HEK293 (cell line): ENCODE results near the gene PDGFC.

ENCODE experiments used
- CTCF ChIA-PET: fragments of 350-600 bp; formaldehyde crosslinking; extraction: SDS; loops from one replicate; lab custom pipeline; 2021; ENCODE audit warnings: antibody characterized with exemption; lab: Yijun Ruan, JAX
- POLR2A ChIA-PET: fragments of 300-600 bp; formaldehyde crosslinking; extraction: SDS; loops from one replicate; lab custom pipeline; 2020; ENCODE audit warnings: antibody characterized with exemption, inconsistent platforms; lab: Yijun Ruan, JAX
- H3K27ac ChIP-seq: fragments of 200-500 bp; sonication (Bioruptor generic); 2 replicates; pipeline ENCODE4 v1.5.1; 2014; ENCODE audit warnings: low read depth, low read length, control low read depth, inconsistent platforms; ENCODE audit errors: extremely low read depth
- H3K36me3 ChIP-seq, 2 experiments: fragments of 200-500 bp in 1 of 2; sonication (Bioruptor generic) in 1 of 2; 1 replicate in 1 of 2; 2 replicates in 1 of 2; pipeline ENCODE4 v1.5.1; 2014 to 2017; ENCODE audit warnings: inconsistent platforms in 2 of 2, low read length in 2 of 2; ENCODE audit not compliant: control insufficient read depth in 2 of 2, insufficient read depth in 1 of 2
- H3K4me1 ChIP-seq: fragments of 200-500 bp; sonication (Bioruptor generic); 2 replicates; pipeline ENCODE4 v1.5.1; 2014; ENCODE audit warnings: mild to moderate bottlenecking, low read length, inconsistent platforms; ENCODE audit not compliant: control insufficient read depth, insufficient read depth
- H3K4me3 ChIP-seq: 2 replicates; pipeline ENCODE4 v1.5.1; 2011; ENCODE audit warnings: low read depth, mild to moderate bottlenecking, control low read depth, low read length, moderate library complexity
- H3K9me3 ChIP-seq: fragments of 200-500 bp; sonication (Bioruptor generic); 2 replicates; pipeline ENCODE4 v1.5.1; 2014; ENCODE audit warnings: low read depth, low read length, inconsistent platforms; ENCODE audit not compliant: control insufficient read depth, insufficient read depth
- BCL11A ChIP-seq: fragments of 450-650 bp; formaldehyde crosslinking; IDR thresholded peaks from 2 replicates; pipeline ENCODE4 v1.5.1; 2016; ENCODE audit warnings: low read depth, missing biosample characterization, missing genetic modification characterization
- HOXD13 ChIP-seq: sonication (generic); formaldehyde crosslinking; IDR thresholded peaks from 2 replicates; pipeline ENCODE4 v1.8.0; 2022; ENCODE audit warnings: missing genetic modification reagents, borderline replicate concordance
- INSM2 ChIP-seq: fragments of 450-650 bp; formaldehyde crosslinking; IDR thresholded peaks from 2 replicates; pipeline ENCODE4 v1.5.1; 2016; ENCODE audit warnings: missing biosample characterization, missing genetic modification characterization
- KLF8 ChIP-seq: fragments of 450-650 bp; formaldehyde crosslinking; IDR thresholded peaks from 2 replicates; pipeline ENCODE4 v1.5.1; 2016; ENCODE audit warnings: missing biosample characterization, missing genetic modification characterization
- MEIS1 ChIP-seq: sonication (generic); formaldehyde crosslinking; IDR thresholded peaks from 2 replicates; pipeline ENCODE4 v1.8.1; 2022; ENCODE audit warnings: missing genetic modification reagents, mild to moderate bottlenecking, borderline replicate concordance
- OSR2 ChIP-seq: fragments of 450-650 bp; formaldehyde crosslinking; IDR thresholded peaks from 2 replicates; pipeline ENCODE4 v1.5.1; 2016; ENCODE audit warnings: missing biosample characterization, missing genetic modification characterization
- SCRT1 ChIP-seq: fragments of 450-650 bp; formaldehyde crosslinking; IDR thresholded peaks from 2 replicates; pipeline ENCODE4 v1.5.1; 2016; ENCODE audit warnings: missing biosample characterization, missing genetic modification characterization, borderline replicate concordance
- YY1 ChIP-seq: fragments of 450-650 bp; formaldehyde crosslinking; IDR thresholded peaks from 2 replicates; pipeline ENCODE4 v1.5.1; 2018; ENCODE audit warnings: missing biosample characterization, missing genetic modification characterization
- ZBTB17 ChIP-seq: fragments of 450-650 bp; formaldehyde crosslinking; IDR thresholded peaks from 2 replicates; pipeline ENCODE4 v1.5.1; 2016; ENCODE audit warnings: missing biosample characterization, missing genetic modification characterization
- ZFHX2 ChIP-seq: fragments of 450-650 bp; formaldehyde crosslinking; conservative IDR thresholded peaks from 2 replicates; pipeline ENCODE4 v1.5.1; 2016; ENCODE audit warnings: missing biosample characterization, missing genetic modification characterization
- ZNF112 ChIP-seq: fragments of 450-650 bp; formaldehyde crosslinking; IDR thresholded peaks from 2 replicates; pipeline ENCODE4 v1.5.0; 2017; ENCODE audit warnings: missing biosample characterization, missing genetic modification characterization
- ZNF175 ChIP-seq: fragments of 450-650 bp; formaldehyde crosslinking; IDR thresholded peaks from 2 replicates; pipeline ENCODE4 v1.5.1; 2016; ENCODE audit warnings: missing biosample characterization, missing genetic modification characterization
- ZNF211 ChIP-seq: fragments of 450-650 bp; formaldehyde crosslinking; IDR thresholded peaks from 2 replicates; pipeline ENCODE4 v1.5.1; 2016; ENCODE audit warnings: low read depth, missing biosample characterization, missing genetic modification characterization
- ZNF302 ChIP-seq: fragments of 450-650 bp; formaldehyde crosslinking; IDR thresholded peaks from 2 replicates; pipeline ENCODE4 v1.5.1; 2016; ENCODE audit warnings: missing biosample characterization, missing genetic modification characterization, low read depth
- ZNF354C ChIP-seq: fragments of 450-650 bp; formaldehyde crosslinking; IDR thresholded peaks from 2 replicates; pipeline ENCODE4 v1.5.1; 2016; ENCODE audit warnings: missing biosample characterization, missing genetic modification characterization, low read depth, borderline replicate concordance
- ZNF391 ChIP-seq: fragments of 450-650 bp; formaldehyde crosslinking; IDR thresholded peaks from 2 replicates; pipeline ENCODE4 v1.5.1; 2016; ENCODE audit warnings: low read depth, missing biosample characterization, missing genetic modification characterization, borderline replicate concordance
- ZNF398 ChIP-seq: fragments of 450-650 bp; formaldehyde crosslinking; IDR thresholded peaks from 2 replicates; pipeline ENCODE4 v1.5.1; 2017; ENCODE audit warnings: missing biosample characterization, missing genetic modification characterization
- ZNF423 ChIP-seq: fragments of 450-650 bp; formaldehyde crosslinking; IDR thresholded peaks from 2 replicates; pipeline ENCODE4 v1.5.1; 2016; ENCODE audit warnings: missing biosample characterization, missing genetic modification characterization
- ZNF433 ChIP-seq: fragments of 450-650 bp; formaldehyde crosslinking; IDR thresholded peaks from 2 replicates; pipeline ENCODE4 v1.5.1; 2016; ENCODE audit warnings: missing biosample characterization, missing genetic modification characterization, low read depth
- ZNF514 ChIP-seq: fragments of 450-650 bp; formaldehyde crosslinking; IDR thresholded peaks from 2 replicates; pipeline ENCODE4 v1.5.1; 2016; ENCODE audit warnings: missing biosample characterization, missing genetic modification characterization
- ZNF521 ChIP-seq: fragments of 450-650 bp; formaldehyde crosslinking; IDR thresholded peaks from 2 replicates; pipeline ENCODE4 v1.5.1; 2017; ENCODE audit warnings: missing biosample characterization, mild to moderate bottlenecking, missing genetic modification characterization
- ZNF544 ChIP-seq: fragments of 450-650 bp; formaldehyde crosslinking; IDR thresholded peaks from 2 replicates; pipeline ENCODE4 v1.5.0; 2017; ENCODE audit warnings: missing biosample characterization, missing genetic modification characterization
- ZNF560 ChIP-seq: fragments of 450-650 bp; formaldehyde crosslinking; IDR thresholded peaks from 2 replicates; pipeline ENCODE4 v1.5.1; 2017; ENCODE audit warnings: missing biosample characterization, missing genetic modification characterization, borderline replicate concordance
- ZNF600 ChIP-seq: fragments of 450-650 bp; formaldehyde crosslinking; IDR thresholded peaks from 2 replicates; pipeline ENCODE4 v1.5.1; 2016; ENCODE audit warnings: missing biosample characterization, missing genetic modification characterization
- ZNF624 ChIP-seq: fragments of 450-650 bp; formaldehyde crosslinking; IDR thresholded peaks from 2 replicates; pipeline ENCODE4 v1.5.1; 2017; ENCODE audit warnings: missing biosample characterization, missing genetic modification characterization
- ZNF677 ChIP-seq: fragments of 450-650 bp; IDR thresholded peaks from 2 replicates; pipeline ENCODE4 v1.5.0; 2018; ENCODE audit warnings: missing biosample characterization, mild to moderate bottlenecking, missing genetic modification characterization, moderate library complexity
- ZNF768 ChIP-seq: fragments of 450-650 bp; formaldehyde crosslinking; IDR thresholded peaks from 2 replicates; pipeline ENCODE4 v1.5.1; 2018; ENCODE audit warnings: missing biosample characterization, mild to moderate bottlenecking, missing genetic modification characterization
- ZNF830 ChIP-seq: fragments of 450-650 bp; IDR thresholded peaks from 2 replicates; pipeline ENCODE4 v1.5.0; 2018; ENCODE audit warnings: missing biosample characterization, missing genetic modification characterization, low read depth, mild to moderate bottlenecking, moderate library complexity
- ZSCAN16 ChIP-seq: fragments of 450-650 bp; formaldehyde crosslinking; IDR thresholded peaks from 2 replicates; pipeline ENCODE4 v1.5.1; 2016; ENCODE audit warnings: missing biosample characterization, missing genetic modification characterization

PDGFC gene

GRCh38 chr4:156783966-156784365, 187.6 kb downstream of the PDGFC start:
- no peak overlapping the region for H3K4me3 ChIP-seq
- POLR2A ChIA-PET, result no interaction called here
- CTCF ChIA-PET, result no interaction called here
- no peak overlapping the region for H3K27ac ChIP-seq
- H3K36me3 ChIP-seq, result no peaks in the 10 kb centered on the region
- H3K9me3 ChIP-seq, result no peaks in the 10 kb centered on the region
- TF ChIP-seq ZNF211 (tag by site-specific recombination) (no peak), ZNF624 (no peak), ZSCAN16 (tag by site-specific recombination) (no peak), ZNF544 (tag by site-specific recombination) (no peak), ZNF112 (tag by site-specific recombination) (no peak), ZNF398 (no peak), SCRT1 (tag by site-specific recombination) (no peak), OSR2 (no peak), ZNF521 (tag by site-specific recombination) (no peak), ZNF175 (no peak), ZBTB17 (tag by site-specific recombination) (no peak), ZNF433 (tag by site-specific recombination) (no peak), INSM2 (tag by site-specific recombination) (no peak), ZNF354C (no peak)
- H3K4me1 ChIP-seq, result no peaks in the 10 kb centered on the region

GRCh38 chr4:156782491-156782890, 189.1 kb downstream of the PDGFC start:
- POLR2A ChIA-PET, result no interaction called here
- no peaks in the 10 kb centered on the region for H3K36me3 ChIP-seq

More at GRCh38 chr4:156782491-156782890, 189.1 kb downstream of the PDGFC start:
- H3K9me3 ChIP-seq, result no peaks in the 10 kb centered on the region
- no peak for TF ChIP-seq ZNF560 (tag by site-specific recombination)
- TF ChIP-seq ZNF391 (tag by site-specific recombination), result no peak
- TF ChIP-seq ZNF600 (tag by site-specific recombination), result no peak
- TF ChIP-seq ZNF423 (tag by site-specific recombination), result no peak
- no peak for TF ChIP-seq ZFHX2 (tag by site-specific recombination)
- no peak for TF ChIP-seq KLF8
- TF ChIP-seq ZNF354C, result no peak
- TF ChIP-seq ZNF677 (tag by site-specific recombination), result no peak
- TF ChIP-seq HOXD13 (CRISPR knock-in tag), result no peak
- no peak for TF ChIP-seq ZNF112 (tag by site-specific recombination)
- no peak for TF ChIP-seq BCL11A (tag by site-specific recombination)
- TF ChIP-seq ZNF830, result no peak
- no peak for TF ChIP-seq MEIS1 (CRISPR knock-in tag)
- TF ChIP-seq ZNF768 (tag by site-specific recombination), result no peak
- TF ChIP-seq INSM2 (tag by site-specific recombination), result no peak
- TF ChIP-seq ZNF302, result no peak
- no peak for TF ChIP-seq YY1
- no peak for TF ChIP-seq ZNF514
- TF ChIP-seq, all 188 proteins: peak for 0
- CTCF ChIA-PET, result no interaction called here
- Histone ChIP-seq H3K4me1 (no peaks in the 10 kb centered on the region), H3K4me3 (no peak overlapping the region), H3K27ac (no peak overlapping the region)
